HG03064 (cell line): ENCODE data around the gene NSD1.

Experiments
- ATAC-seq: cut with Tn5 transposase; IDR thresholded peaks from one replicate; pipeline ENCODE4 v1.9.1; 2021; ENCODE audit warnings: low read depth; ENCODE audit not compliant: unreplicated experiment

The NSD1 gene, protein sequence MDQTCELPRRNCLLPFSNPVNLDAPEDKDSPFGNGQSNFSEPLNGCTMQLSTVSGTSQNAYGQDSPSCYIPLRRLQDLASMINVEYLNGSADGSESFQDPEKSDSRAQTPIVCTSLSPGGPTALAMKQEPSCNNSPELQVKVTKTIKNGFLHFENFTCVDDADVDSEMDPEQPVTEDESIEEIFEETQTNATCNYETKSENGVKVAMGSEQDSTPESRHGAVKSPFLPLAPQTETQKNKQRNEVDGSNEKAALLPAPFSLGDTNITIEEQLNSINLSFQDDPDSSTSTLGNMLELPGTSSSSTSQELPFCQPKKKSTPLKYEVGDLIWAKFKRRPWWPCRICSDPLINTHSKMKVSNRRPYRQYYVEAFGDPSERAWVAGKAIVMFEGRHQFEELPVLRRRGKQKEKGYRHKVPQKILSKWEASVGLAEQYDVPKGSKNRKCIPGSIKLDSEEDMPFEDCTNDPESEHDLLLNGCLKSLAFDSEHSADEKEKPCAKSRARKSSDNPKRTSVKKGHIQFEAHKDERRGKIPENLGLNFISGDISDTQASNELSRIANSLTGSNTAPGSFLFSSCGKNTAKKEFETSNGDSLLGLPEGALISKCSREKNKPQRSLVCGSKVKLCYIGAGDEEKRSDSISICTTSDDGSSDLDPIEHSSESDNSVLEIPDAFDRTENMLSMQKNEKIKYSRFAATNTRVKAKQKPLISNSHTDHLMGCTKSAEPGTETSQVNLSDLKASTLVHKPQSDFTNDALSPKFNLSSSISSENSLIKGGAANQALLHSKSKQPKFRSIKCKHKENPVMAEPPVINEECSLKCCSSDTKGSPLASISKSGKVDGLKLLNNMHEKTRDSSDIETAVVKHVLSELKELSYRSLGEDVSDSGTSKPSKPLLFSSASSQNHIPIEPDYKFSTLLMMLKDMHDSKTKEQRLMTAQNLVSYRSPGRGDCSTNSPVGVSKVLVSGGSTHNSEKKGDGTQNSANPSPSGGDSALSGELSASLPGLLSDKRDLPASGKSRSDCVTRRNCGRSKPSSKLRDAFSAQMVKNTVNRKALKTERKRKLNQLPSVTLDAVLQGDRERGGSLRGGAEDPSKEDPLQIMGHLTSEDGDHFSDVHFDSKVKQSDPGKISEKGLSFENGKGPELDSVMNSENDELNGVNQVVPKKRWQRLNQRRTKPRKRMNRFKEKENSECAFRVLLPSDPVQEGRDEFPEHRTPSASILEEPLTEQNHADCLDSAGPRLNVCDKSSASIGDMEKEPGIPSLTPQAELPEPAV (N-terminal part only)

DNA sequence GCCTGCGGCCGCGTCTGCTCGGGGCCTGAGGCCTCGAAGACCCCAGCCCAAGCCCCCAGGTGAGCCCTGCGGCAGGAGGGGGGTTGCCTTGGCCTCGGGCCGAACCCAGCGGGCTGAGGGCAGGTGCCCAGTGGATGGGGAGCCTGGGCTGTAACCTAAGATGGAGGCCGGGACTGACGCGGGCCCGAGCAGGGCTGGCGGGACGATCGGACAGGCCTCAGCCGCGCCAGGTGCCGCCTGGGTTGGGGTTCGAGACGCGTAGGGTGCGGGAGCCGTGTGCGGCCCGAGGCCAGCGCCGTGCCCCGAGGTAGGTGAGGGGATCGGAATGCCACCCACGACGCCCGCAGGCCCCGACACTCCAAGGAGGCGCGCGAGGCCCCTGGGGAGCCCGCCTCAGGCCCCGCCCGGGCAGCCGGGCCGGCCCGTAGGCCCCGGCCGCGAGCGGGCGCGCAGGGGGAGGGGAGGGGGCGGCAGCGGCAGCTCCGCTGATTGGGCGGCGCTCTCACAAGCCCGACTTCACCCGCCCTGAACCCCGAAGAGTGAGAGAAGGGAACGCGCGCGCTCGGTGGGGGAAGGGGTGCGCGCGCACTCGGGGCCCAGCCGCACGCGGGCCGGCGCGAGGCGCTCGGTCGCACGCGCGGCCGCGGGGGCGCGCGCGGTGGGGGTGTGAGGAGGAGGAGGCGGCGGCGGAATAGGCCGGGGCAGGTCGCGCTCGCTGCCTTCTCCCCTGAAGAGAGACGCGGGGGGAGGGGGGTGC lies at the start of gene NSD1:
NSD1 (plus strand) TSS at position 678 of the 757 bp plus-strand sequence. CDS start 1,331 bp downstream, outside the sequence.
- peak; percentile 45 for ATAC-seq

DNA sequence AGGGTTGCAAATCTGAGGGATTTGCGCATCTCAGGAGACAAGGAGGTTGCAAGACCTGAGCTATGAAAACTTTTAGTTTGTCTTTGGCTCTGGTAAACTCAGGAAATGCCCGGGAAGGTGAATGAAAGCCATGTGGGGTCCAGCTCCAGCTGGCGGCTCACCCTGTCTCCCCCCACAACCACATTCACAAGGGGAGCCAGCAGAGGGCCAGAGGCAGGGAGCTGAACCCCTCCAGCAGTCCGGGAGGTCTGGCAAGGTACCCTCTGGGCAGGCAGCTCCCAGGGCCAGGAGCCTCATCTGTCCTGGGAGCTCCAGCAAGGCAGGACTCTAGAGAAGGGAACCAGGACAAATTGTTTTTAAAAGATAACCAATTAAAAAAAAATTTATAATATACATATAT lies 49.4 kb upstream of the NSD1 start:
- ATAC-seq: no peak

GRCh38 chr5:177085985-177086653 lies 47.5 kb upstream of the NSD1 start:
- ATAC-seq: peak; percentile 15

GRCh38 chr5:177086654-177087397 lies 46.7 kb upstream of the NSD1 start, which contains the start of gene FGFR4:
Gene FGFR4, plus strand, starts transcription at chr5:177086915. Its CDS starts 2,688 bp downstream, at chr5:177089603.
- peak; percentile 63 for ATAC-seq

DNA sequence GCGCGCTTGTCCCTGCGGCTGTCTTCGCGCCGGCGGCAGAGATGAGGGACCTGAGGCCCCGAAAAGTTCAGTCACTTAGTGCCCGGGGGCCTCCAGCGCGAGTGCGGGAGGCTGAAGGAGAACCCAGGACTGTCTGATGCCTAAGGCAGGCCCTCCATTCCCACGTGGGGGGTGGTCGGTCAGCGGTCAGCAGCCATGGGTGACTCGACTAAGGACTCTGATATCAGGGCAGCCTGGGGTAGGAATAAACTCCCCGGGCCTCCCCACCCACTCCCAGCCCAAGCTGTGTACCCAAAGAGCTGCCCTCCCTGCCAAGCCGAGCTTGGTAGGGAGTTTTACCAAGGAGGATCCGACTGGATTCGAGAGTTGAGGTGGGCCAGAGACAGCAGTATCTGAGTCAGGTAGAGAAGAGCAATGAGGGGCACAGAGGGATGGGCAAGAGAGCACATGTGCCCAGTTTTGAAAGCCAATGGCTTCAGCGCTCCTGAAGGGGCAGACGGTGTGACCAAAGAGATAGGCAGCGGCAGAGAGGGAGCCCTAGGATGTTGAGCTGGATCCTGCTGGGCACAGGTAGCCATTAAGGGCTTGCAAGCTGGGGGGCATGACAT lies 46.1 kb upstream of the NSD1 start:
- no peak for ATAC-seq

GRCh38 chr5:177089127-177089526 lies 44.4 kb upstream of the NSD1 start:
- ATAC-seq: no peak

- ATAC-seq: no peak
Measured at GRCh38 chr5:177089825-177090641, 43.5 kb upstream of the NSD1 start.

GRCh38 chr5:177090813-177091212 lies 42.8 kb upstream of the NSD1 start:
- ATAC-seq: no peak

DNA sequence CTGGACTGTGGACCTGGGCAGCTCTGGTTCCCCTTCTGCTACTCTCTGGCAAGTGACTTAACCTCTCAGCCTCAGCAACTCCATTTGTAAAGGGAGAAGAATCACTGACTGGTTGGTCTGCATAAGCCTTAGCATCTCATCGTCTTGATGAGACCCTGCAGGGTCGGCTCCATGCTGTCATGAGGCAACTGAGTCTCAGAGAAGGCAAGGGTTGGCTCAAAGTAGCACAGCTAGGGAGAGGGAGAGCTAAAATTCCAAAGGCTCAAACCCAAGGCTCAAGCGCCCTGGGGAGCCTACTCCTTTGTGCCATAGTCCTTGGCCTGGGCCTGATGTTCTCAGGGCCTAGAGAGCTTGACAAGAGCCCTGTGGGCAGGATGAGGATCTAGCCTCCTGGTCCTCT lies 42.3 kb upstream of the NSD1 start:
- ATAC-seq: no peak

GRCh38 chr5:177092178-177093081 lies 41.1 kb upstream of the NSD1 start:
- no peak for ATAC-seq

GRCh38 chr5:177093082-177093712 lies 40.4 kb upstream of the NSD1 start:
- no peak for ATAC-seq

DNA sequence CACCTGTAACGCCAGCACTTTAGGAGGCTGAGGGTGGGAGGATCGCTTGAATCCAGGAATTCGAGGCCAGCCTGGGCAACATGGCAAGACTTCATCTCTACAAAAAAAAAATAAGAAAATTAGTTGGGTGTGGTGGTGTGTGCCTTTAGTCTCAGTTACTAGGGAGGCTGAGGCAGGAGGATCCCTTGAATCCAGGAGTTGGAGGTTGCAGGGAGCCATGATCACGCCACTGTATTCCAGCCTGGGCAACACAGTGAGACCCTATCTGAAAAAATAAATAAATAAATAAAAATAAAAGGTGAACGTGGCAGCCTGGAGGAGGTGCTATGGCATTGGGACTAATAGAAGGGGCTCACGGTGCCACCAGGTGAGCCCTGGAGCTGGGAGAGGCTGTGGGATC lies 39.8 kb upstream of the NSD1 start:
- no peak for ATAC-seq

- no peak for ATAC-seq
Measured at GRCh38 chr5:177094224-177095087, 39.1 kb upstream of the NSD1 start.

- ATAC-seq: no peak
Measured at GRCh38 chr5:177095088-177095669, 38.4 kb upstream of the NSD1 start.
